AML-193 (cell line): ENCODE measurements around the gene IQGAP1.

ENCODE experiments used
- DNase-seq, 2 experiments: peaks; one replicate each; lab custom pipeline; 2025; lab: John Stamatoyannopoulos, UW

The IQGAP1 gene

GRCh38 chr15:90437516-90437915, 49.5 kb downstream of the IQGAP1 start:
- DNase-seq = no peak

GRCh38 chr15:90439946-90440345, 51.9 kb downstream of the IQGAP1 start:
- DNase-seq = no peak

- no peak for DNase-seq
Observed at GRCh38 chr15:90441027-90441426, 53.0 kb downstream of the IQGAP1 start.

GRCh38 chr15:90442423-90442822, 54.4 kb downstream of the IQGAP1 start:
- DNase-seq = no peak

GRCh38 chr15:90449206-90449735, 61.2 kb downstream of the IQGAP1 start:
- no peak for DNase-seq

- DNase-seq = no peak
Observed at GRCh38 chr15:90451053-90451850, 63.2 kb downstream of the IQGAP1 start.

GRCh38 chr15:90456236-90456635, 68.2 kb downstream of the IQGAP1 start:
- DNase-seq = no peak

- no peak for DNase-seq
Observed at GRCh38 chr15:90458061-90458460, 70.0 kb downstream of the IQGAP1 start.

- DNase-seq = no peak
Observed at GRCh38 chr15:90459368-90459767, 71.3 kb downstream of the IQGAP1 start.

- no peak for DNase-seq
Observed at GRCh38 chr15:90460142-90460824, 72.2 kb downstream of the IQGAP1 start.

GRCh38 chr15:90463381-90463780, 75.3 kb downstream of the IQGAP1 start:
- no peak for DNase-seq

- no peak for DNase-seq
Observed at GRCh38 chr15:90465140-90465929, 77.3 kb downstream of the IQGAP1 start.

GRCh38 chr15:90465930-90466567, 78.0 kb downstream of the IQGAP1 start:
- DNase-seq = no peak

GRCh38 chr15:90469723-90470122, 81.7 kb downstream of the IQGAP1 start:
- DNase-seq = no peak

GRCh38 chr15:90470453-90470852, 82.4 kb downstream of the IQGAP1 start:
- no peak for DNase-seq

- DNase-seq = no peak
Observed at GRCh38 chr15:90471126-90471525, 83.1 kb downstream of the IQGAP1 start.

GRCh38 chr15:90471769-90472168, 83.7 kb downstream of the IQGAP1 start:
- DNase-seq = no peak

GRCh38 chr15:90478846-90479481, 90.9 kb downstream of the IQGAP1 start:
- DNase-seq = no peak

GRCh38 chr15:90479656-90480055, 91.6 kb downstream of the IQGAP1 start:
- no peak for DNase-seq

- peak; percentile 89 to 91 for DNase-seq
Observed at GRCh38 chr15:90481023-90481422, 93.0 kb downstream of the IQGAP1 start.
